ENCODE measurements around the gene SSTR5.
"Not testable (repeated sequence)": the region's sequence is repeated elsewhere in the genome, so short reads cannot be mapped to it uniquely, and the experiment has no call there.

The SSTR5 gene

DNA sequence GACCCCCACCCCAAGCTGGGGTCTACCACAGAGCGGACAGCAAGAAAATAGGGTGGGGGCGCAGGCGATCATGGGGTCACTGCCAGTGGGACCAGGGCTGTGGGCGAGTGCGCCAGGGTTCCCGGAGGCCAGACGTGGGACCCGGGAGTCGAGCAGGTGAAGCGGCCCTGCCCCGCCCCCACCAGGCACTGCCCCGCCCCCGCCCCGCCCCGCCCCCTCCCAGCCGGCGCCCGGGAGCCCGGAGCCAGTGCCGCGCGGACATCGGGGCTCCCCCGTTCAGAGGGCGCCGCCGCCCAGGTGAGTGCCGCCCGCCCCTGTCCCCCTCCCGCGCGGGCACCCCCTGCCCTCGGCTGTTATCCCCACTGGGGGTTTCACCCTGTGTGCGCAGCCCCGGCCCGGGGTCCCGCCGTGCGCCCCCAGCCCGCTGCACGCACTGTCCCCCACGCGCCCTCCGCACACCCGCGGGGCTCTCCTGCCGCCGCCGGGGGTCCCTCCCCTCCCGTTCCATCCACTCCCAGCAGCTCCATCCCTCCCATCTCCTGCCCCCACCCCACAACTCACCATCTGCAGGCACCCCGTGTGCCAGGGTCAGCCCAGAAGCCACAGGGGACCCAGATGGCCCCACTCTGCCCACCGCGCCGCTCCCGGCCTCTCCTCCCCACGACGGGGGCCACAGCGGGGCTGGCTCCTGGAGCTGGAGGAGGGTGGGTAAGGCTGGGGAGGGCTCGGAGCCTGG is at the start of gene SSTR5:
SSTR5 (plus strand) TSS at position 222 of the 736 bp plus-strand sequence. CDS start 6,122 bp downstream, outside the sequence.
- no peak for DNase-seq

DNA sequence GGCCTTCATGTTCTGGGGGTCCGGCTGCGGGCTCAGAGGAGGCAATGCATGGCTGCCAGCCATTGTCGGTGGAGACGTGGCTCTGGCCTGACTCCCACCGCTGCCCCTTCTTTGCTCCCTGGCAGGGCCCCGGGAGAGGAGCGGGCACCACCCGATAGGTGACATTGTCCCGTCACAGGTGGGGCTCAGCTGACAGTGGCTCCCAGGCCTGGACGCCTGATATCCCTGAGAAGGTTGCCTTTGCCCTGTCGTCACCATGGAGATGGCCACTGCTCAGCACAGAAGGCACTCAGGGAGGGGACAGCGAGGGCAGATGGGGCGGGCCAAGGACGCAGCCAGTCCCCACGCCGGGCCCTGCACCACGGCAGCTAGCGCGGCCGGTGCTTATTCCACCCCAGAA is 48.4 kb upstream of the SSTR5 start:
- no peak for DNase-seq

DNA sequence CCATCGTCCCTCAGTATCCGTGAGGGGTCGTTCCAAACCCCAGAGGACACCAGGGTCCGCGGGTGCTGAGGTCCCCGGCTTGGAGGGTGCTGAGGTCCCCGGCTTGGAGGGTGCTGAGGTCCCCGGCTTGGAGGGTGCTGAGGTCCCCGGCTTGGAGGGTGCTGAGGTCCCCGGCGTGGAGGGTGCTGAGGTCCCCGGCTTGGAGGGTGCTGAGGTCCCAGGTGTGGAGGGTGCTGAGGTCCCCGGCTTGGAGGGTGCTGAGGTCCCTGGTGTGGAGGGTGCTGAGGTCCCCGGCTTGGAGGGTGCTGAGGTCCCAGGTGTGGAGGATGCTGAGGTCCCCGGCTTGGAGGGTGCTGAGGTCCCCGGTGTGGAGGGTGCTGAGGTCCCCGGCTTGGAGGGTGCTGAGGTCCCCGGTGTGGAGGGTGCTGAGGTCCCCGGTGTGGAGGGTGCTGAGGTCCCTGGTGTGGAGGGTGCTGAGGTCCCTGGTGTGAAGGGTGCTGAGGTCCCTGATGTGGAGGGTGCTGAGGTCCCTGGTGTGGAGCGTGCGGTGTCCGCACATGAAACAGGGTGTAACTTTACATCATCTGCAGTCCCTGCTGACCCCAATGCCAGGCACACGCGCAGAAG is 47.3 kb upstream of the SSTR5 start:
- DNase-seq: not testable (repeated sequence)

DNA sequence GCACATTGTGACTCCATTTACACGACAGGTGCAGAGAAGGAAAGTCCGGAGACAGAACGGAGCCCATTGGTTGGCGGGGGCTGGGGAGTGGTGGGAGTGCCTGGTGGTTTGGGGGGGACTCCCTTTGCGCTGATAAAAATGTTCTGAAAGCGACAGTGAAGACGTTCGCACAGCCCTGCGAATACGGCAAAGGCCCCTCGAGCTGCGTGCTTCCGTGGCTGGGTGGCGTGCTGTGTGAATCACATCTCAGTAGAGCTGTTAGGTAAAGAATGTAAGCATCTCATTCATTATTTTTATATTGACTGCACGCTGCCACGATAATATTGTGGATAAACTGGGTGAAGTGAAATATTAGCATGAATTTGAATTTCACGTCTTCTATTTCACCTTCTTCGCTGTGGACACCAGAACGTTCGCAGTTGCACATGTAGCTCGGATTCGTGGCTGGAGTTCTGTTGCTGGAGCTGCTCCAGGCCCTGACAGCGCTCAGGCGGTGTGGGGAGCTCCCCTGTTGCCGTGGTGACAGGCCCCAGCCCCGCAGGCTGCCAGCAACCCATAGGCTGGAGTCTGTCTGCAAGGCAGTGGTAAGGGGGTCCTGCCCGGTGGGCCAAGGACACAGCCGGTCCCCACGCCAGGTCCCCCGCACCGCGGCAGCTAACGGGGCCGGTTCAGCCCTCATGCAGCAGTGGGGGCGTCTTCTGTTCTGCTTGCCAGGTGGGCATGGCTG is 46.3 kb upstream of the SSTR5 start:
- no peak for DNase-seq

DNA sequence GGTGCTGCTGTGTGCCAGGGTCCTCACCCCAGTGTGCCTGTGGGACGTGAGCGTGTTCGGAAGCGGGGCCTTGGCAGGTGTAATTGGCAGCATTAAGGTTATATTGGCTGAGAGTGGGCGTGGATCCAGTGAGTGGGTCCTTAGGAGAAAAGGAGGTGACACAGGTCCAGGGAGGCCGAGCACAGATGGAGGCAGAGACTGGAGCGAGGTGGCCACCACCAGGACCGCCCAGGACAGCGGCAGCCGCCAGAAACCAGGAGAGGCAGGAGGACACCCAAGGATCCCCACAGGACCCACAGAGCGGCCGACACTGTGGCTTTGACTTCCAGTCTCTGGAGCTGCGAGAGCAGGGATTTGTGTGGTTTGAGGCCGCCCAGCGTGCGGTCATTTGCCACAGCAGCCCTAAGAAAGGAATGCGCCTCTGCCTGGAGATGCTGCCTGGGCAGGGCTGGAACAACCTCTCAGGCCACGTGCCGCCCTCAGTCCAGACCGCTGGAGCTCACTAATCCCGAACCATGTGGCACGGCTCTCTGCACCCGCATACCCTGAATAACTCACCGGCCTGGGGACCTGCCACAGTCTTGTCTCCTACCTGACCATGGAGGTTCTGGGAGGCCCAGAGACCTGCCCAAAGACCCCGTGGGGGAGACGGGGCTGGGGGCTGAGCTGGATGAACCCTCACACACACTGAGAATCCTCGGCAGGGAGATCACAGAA is 45.6 kb upstream of the SSTR5 start:
- no peak for DNase-seq

DNA sequence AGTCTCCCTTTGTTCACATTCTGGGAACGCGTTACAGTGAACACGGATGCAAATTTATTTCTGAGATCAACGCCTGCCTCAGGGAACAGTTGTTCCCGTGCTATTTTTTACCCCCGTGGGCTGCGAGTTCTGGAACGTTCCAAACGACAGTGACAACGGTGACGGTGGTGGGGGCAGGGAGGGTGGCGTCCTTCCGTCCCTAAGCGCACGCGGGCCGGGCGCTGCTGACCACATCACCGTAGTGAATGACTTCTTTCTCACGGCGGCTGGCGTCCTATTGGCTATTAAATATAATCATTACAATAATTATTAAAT is 45.1 kb upstream of the SSTR5 start:
- no peak for DNase-seq

DNA sequence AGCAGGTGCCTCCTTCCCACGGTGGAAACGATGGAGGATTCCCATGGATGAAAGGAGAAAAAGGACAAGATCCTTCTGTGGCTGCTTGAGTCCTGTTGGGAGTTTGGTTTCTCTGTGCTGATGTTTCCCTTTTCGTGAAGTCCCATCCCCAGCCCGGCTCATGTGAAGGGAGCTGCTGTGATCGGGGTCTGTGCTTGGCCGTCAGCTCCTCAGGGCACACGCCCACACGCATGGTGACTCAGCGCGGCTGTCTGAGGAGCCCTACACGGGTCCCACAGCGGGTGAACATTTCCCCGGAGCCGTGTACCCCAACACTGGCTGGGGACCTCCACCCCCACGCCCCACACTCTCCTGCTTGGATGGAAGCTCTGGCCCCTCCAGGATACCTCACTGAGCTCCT is 44.5 kb upstream of the SSTR5 start:
- DNase-seq: no peak

DNA sequence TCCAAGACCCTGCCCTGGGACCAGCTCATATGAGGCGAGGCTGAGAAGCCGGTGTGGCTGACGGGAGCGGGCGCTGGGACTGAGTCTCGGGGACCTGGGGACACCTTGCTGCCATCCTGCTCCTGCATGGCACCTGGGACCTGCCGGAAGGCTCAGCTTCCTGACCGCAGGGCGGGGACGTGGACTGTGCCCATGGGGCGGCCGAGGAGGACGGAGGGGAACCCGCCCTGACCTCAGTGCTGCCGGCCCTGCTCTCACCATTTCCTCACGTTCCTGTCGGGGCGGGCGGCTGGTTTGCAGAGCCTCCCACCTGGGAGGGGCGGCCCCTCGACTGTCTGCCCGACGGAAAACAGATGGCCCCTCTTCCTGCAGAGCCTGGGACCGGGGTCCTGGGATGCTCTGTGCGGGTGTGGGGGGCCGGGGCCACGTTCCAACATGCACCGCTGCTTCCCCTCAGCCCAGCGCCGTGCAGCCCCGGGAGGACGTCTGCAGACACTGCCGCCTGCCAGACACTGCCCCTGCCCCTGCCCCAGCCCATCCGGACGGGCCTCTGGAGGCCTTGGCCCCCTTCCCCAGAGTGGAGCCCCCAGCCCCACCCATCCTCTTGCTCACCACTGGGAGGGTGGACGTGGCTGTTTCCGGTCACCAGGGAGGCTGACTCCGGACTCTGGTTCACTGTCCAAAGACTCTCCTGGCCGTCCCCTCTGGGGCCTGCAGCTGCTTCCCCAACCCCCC is 43.9 kb upstream of the SSTR5 start:
- no peak for DNase-seq

DNA sequence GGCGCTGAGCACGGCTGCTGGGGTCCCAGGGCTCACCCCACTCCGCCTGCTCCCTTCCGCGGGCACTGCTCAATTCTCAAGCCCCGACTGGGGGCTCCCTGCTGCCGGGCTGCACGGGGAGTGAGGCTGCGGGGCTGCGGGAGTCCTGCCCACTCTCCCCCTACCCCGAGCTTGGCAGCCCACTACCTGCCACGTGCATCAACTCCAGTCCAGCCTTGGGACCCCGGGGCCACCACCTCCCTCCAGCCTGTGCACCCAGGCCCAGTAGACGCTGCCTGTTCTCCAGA is 43.3 kb upstream of the SSTR5 start:
- no peak for DNase-seq

DNA sequence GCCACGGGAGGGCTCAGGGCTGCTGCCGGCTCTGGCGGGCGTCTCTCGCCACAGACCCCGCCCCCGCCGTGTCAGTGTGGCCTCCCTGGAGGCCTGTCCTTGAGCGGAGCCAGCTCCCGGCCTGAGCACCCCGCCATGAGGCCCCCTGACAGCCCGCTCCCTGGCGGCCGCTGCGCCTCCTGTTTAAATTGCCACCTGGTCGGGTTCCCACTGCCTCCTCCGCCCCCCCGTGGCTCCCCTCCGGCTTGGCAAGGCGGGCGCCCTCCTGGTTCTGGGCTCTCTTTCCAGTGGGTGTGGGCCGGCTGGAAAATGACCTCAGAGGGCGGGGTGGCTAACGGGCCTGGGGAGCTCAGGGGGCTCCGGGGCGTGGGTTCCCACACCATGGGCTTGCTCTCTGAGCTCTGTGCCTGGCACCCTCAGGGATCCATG is 42.1 kb upstream of the SSTR5 start:
- DNase-seq: no peak

DNA sequence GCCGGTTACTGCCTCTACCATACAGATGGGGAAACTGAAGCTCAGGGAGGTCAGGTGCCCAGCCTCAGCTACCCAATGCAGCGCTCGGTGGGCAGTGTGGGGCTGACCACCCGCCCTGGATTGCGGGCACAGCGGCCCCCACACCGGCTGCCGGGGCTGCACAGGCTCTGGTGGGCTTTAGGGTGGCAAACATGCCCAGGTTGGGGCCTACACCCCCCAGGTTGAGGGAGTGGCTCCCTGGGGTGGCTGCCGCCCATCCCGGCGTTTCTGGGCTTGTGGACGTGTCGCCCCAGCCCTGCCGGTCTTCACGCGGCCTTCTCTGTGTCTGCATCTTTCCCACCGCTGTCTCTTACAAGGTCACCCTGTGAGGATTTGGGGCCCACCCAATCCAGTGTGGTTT is 40.9 kb upstream of the SSTR5 start:
- DNase-seq: no peak

DNA sequence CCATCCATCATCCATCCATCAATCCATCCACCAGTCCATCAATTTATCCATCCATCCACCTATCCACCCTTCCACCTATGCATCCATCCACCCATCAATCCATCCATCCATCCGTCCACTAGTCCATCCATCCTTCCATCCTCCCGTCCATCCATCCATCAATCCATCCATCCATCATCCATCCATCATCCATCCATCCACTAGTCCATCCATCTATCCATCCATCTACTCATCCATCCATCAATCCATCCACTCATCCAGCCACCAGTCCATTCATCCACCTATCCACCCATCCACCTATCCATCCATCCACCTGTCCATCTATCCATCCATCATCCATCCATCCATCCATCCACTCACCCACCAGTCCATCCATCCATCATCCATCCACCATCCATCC is 39.9 kb upstream of the SSTR5 start:
- DNase-seq: no peak

DNA sequence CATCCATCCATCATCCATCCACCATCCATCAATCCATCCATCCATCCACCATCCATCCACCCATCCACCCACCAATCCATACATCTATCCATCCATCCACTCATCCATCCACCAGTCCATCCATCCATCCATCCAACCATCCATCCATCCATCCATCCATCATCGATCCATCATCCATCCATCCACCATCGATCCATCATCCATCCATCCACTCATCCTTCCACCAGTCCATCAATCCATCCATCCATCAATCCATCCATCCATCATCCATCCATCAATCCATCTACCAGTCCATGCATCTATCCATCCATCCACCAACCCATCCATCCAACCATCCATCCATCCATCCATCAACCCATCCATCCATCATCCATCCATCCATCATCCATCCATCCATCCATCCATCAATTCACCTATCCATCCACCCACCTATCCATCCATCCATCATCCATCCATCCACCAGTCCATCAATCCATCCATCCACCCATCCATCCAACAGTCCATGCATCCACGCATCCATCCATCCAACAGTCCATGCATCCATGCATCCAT is 39.3 kb upstream of the SSTR5 start:
- no peak for DNase-seq

DNA sequence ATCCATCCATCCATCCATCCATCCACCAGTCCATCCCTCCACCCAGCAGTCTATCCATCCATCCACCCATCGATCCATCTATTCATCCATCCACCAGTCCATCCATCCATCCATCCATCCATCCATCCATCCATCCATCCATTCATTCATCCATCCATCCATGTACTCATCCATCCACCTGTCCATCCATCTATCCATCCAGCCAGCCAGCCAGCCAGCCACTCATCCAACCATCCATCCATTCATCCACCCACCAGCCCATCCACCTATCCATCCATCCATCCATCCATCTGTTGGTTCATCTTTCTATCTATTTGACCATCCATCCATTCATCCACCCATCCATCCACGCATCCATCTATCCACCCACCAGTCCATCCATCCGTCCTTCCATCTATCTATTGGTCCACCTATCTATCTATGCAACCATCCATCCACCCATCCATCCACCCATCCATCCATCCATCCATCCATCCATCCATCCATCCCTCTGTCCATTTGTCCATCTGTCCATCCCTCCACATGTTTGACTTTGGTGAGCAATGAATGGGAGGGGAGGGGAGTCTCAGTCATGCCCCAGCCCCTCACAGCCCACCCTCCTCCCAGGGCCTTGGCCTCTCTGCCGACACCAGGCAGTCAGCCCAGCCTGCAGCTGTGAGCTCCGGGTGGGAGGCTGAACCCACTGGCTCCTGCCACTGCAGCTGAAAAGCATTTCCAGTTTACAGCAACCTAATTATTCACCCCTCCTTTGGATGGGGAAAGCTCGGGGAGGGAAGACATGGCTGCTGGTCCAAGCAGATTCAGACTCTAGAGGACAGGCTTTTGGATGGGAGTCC is 38.1 kb upstream of the SSTR5 start:
- DNase-seq: no peak

DNA sequence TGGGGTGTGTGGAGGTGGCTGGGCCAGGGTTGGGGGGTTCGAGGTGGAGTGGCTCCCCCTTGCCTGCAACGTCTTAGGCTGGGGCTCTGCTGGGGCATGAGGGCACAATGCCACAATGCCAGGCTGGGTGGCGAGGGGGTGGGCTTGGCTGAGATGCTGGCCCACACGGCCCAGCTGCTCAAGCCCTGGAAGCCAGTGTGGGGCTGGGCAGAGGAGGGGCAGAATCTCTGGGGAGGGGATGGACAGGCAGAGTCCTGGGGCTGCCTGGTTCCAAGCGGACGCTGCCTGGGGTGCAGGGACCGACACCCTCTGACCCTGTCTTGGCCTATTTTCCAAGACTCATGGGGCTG is 37.5 kb upstream of the SSTR5 start:
- DNase-seq: no peak

DNA sequence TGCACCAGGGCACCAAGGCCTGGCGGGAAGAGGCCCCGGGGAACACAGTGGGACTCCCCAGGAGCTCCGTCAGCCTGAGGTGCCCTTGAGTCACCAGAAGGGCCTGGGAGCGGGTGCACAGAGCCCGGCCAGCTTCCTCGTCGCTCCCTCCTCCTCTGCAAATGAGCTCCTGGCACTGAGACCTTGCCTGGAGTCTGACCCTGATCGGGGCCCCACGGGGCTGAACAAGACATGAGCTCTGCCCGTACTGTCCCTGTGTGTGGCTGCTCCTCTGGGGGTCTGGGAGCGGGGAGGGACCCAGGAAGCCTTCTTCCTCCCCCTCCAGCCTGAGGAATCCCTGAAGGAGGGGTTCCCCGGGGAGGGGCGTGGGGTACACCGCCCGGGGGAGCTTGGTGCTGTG is 36.4 kb upstream of the SSTR5 start:
- no peak for DNase-seq

DNA sequence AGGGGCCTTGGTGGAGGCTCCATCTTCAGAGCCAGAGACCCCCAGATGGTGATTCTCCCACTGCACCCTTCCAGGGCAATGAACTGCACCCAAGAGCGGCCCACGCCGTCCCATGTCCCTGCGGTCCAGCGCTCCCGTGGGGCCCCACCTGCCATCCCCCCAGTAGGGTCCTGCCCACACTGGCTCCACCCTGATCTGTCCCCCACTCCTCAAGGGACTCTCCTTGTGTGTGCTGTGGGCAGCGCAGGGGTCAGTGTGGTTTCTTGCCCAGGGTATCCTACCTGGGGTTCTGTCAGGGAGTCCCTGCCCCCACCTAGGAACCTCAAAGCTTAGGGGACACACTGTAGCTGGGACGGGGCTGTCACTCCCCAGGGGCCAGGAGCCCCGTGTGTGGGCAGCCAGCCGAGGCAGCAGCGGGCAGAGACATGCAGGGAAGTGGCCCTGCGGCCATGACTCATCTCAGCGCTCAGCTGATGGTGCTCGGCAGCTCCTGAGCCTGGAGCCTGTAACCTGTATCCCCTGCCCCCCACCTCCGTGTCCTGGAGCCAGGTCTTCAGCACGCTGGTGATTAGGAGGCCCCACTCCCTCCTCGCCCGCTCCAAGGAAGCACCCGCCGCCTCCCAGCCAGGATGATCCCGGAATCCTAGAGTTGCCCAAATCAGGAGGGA is 35.7 kb upstream of the SSTR5 start:
- peak; percentile 54 for DNase-seq

DNA sequence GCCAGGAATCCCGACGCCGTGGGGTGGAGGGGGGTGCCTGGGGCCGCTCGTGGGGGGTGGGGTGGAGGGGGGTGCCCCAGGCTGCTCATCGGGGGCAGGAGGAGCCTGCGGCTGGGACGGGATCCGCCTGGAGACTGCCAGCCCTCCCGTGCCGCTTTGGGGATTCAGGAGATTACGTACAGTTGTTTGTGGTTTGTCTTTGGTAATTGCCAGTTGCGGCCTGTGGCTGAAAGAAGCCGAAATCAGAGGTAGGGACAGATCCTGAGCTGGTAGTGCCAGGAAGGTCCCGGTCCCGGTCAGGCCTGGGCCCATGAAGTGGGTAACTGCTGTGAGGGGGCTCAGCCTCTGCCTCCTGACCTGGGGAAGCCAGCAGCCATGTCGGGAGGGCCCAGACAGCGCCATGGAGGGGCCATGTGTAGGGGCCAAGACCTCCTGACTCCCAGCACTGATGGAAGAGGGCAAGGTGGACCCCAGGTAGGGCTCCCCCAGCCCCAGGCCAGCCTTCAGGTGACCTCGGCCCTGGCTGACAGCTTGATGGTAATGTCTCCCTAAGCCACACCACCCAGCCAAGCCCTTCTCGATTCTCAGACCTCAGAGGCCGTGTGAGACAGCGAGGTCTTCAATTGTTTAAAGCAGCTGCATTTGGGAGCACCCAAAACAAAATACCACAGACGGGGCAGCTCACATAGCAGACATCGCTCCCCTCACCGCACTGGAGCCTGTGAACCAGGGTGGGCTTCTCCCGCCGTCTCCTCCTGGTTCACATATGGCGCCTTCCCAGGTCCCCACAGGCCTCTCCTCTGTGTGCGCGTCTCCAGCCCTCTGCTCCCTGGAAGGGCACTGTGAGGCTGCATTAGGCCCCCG is 34.9 kb upstream of the SSTR5 start:
- no peak for DNase-seq

DNA sequence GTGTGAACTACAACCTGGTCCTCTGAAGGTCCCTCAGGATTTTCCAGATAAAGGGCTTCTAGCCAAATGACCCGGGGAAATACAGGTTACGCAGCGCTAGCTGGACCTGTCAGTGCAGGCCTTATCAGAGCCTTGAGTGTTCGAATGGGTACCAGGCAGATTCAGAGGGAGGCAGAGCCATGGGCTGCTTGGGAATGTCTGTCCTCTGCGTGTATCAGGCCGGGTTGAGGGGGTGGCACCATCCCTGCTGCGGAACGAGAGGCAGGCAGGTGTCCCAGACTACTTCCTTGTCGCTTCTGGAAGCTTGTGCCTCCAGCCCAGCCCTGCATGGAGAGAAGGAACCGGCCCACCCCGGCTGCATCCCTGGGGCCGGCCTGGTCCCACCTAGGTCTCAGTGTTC is 33.6 kb upstream of the SSTR5 start:
- no peak for DNase-seq

DNA sequence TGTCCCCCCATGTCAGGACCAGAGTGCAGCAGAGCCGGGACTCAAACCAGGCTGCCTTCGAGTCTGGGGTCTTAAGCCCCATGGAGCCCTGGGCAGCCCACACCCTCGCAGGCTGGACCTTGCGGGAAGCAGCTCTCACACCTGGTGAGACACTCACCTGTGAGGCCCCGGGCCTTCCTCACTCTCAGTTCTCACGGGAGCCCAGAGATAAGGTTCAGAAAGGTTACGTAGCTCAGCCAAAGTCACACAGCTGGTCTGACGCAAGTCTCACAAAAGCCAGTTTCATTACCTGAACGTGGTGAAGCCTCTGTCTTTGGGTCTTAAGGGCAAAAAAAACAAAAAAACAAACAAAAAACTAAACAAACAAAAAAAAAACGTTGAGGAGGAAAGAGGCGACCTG is 32.8 kb upstream of the SSTR5 start:
- no peak for DNase-seq
